Measurements from ENCODE around the gene ARMC2.

Gene ARMC2

GRCh38 chr6:108958900-108959770 is 110.9 kb downstream of the ARMC2 start:
- H3K4me2 ChIP-seq, result peak overlapping the region; percentile 64
- 0 out of 2 replicates have a peak overlapping the region, but pooled peaks have one; percentile 13 for H3K4me3 ChIP-seq
- H4K20me1 ChIP-seq, result no peaks in the 10 kb centered on the region
- H3K36me3 ChIP-seq, result no peaks in the 10 kb centered on the region
- H3K27ac ChIP-seq, result peak overlapping the region; percentile 51
- no peak overlapping the region for H3K9ac ChIP-seq
- H3K4me1 ChIP-seq, result peaks cover 26% of the 10 kb centered on the region
- H3K27me3 ChIP-seq, result no peaks in the 10 kb centered on the region
- TF ChIP-seq Cebpa-rat (IDR thresholded peaks at IDR 0.05), result no peak
- no peaks in the 10 kb centered on the region for H3K9me3 ChIP-seq

- Histone ChIP-seq H3K4me3 (no peak overlapping the region), H3K9ac (no peak overlapping the region), H3K4me1 (peaks cover 26% of the 10 kb centered on the region), H4K20me1 (no peaks in the 10 kb centered on the region), H3K27ac (no peak overlapping the region), H3K36me3 (no peaks in the 10 kb centered on the region), H3K9me3 (no peaks in the 10 kb centered on the region), H3K27me3 (no peaks in the 10 kb centered on the region), H3K4me2 (peak overlapping the region; percentile 64)
- no peak for TF ChIP-seq Cebpa-rat (IDR thresholded peaks at IDR 0.05)
These were observed 111.9 kb downstream of the ARMC2 start for GRCh38 chr6:108959972-108960582.

DNA sequence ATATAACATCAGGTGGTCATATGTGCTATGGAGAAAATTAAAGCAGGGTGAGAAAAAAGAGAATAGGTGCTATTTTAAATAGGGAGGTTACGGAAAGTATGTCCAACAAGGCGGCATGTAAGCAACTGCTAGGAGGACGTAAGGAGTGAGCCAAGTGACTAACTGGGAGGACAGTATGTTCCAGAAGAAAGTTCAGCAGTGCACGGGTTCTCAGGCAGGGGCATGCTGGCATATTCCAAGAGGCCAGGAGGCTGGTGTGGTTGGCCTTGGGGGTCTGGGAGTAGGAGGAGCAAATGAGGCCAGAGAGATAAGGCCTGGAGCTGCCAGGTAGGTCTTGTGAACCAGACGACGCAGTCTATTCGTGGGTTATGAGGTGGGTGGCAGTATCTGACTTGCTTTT is 112.4 kb downstream of the ARMC2 start:
- H3K9me3 ChIP-seq, result no peaks in the 10 kb centered on the region
- no peaks in the 10 kb centered on the region for H4K20me1 ChIP-seq
- no peaks in the 10 kb centered on the region for H3K36me3 ChIP-seq
- no peak overlapping the region for H3K9ac ChIP-seq
- no peaks in the 10 kb centered on the region for H3K27me3 ChIP-seq
- H3K27ac ChIP-seq, result no peak overlapping the region
- no peak for TF ChIP-seq Cebpa-rat (IDR thresholded peaks at IDR 0.05)
- no peak overlapping the region for H3K4me3 ChIP-seq
- H3K4me2 ChIP-seq, result no peak overlapping the region
- H3K4me1 ChIP-seq, result peaks cover 26% of the 10 kb centered on the region

DNA sequence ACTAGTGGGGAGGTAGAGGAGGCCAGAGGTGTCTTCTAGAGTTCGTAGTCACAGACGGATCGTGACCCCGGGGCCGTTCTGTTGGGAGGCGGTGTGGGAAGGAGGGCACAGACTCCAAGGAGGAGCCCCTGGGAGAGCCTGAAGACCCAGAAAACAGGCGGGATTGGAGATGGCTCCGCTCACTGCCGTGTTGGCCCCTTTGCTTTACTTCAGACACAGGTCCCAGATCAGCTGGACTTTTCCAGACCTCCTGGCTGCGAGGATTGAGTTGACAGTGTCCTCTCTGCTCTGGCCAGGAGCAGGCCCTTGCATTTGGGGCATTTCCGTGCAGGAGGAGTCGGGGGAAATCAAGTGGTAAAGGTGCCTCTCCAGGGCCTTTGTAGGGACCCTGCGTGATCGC is 112.9 kb downstream of the ARMC2 start:
- H3K9ac ChIP-seq, result no peak overlapping the region
- H3K4me1 ChIP-seq, result peaks cover 31% of the 10 kb centered on the region
- no peaks in the 10 kb centered on the region for H3K27me3 ChIP-seq
- H3K36me3 ChIP-seq, result no peaks in the 10 kb centered on the region
- H4K20me1 ChIP-seq, result no peaks in the 10 kb centered on the region
- no peak for TF ChIP-seq Cebpa-rat (IDR thresholded peaks at IDR 0.05)
- H3K4me3 ChIP-seq, result no peak overlapping the region
- H3K9me3 ChIP-seq, result no peaks in the 10 kb centered on the region
- H3K4me2 ChIP-seq, result no peak overlapping the region
- H3K27ac ChIP-seq, result 0 out of 2 replicates have a peak overlapping the region, but pooled peaks have one; percentile 16

DNA sequence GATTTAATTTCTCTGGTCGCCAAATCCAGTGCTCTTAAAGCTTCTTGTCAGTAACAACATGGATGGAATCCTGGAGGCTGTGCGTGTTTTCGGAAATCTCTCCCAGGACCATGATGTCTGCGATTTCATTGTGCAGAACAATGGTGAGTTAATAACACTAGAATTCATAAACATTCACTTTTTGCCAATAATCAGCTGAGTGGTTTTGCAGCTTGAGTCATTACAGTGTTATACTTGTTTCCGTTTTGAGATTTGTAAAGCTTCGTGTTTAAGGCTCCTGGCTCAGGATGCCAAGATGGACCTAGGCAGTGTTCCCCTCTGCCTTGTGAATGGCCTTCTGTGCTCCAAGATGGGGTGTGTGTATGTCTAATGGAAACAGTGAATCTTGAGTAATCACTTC is 113.8 kb downstream of the ARMC2 start:
- H3K27ac ChIP-seq, result no peak overlapping the region
- no peak overlapping the region for H3K4me2 ChIP-seq
- no peaks in the 10 kb centered on the region for H3K27me3 ChIP-seq
- H3K36me3 ChIP-seq, result no peaks in the 10 kb centered on the region
- H4K20me1 ChIP-seq, result no peaks in the 10 kb centered on the region
- H3K9ac ChIP-seq, result no peak overlapping the region
- TF ChIP-seq Cebpa-rat (IDR thresholded peaks at IDR 0.05), result no peak
- H3K4me1 ChIP-seq, result peaks cover 40% of the 10 kb centered on the region
- no peak overlapping the region for H3K4me3 ChIP-seq
- no peaks in the 10 kb centered on the region for H3K9me3 ChIP-seq

DNA sequence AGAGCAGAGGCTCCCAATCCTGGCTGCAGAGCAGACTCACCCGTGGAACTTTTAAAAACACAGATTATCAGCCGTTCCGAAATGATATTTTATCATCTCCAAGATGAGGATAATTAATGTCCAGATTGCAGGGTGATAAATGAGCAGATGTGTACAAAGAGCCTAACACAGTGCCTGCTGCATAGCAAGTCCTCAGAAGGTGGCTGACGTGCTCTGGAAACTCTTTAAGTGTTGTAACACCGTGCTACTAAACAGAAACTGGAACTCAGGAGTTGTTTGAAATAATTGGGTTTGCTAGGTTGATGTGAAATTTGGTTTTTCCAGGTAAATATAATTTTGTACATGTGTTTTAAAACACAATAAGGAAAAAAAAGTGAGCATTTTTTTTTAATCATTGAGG is 118.0 kb downstream of the ARMC2 start:
- 0 out of 2 replicates have a peak overlapping the region, but pooled peaks have one; percentile 49 for H3K9ac ChIP-seq
- no peak for TF ChIP-seq Cebpa-rat (IDR thresholded peaks at IDR 0.05)
- peak overlapping the region; percentile 72 for H3K4me2 ChIP-seq
- no peaks in the 10 kb centered on the region for H3K36me3 ChIP-seq
- H3K9me3 ChIP-seq, result no peaks in the 10 kb centered on the region
- H3K4me1 ChIP-seq, result peaks cover 34% of the 10 kb centered on the region
- H3K4me3 ChIP-seq, result 0 out of 2 replicates have a peak overlapping the region, but pooled peaks have one; percentile 4
- no peaks in the 10 kb centered on the region for H4K20me1 ChIP-seq
- H3K27me3 ChIP-seq, result no peaks in the 10 kb centered on the region
- H3K27ac ChIP-seq, result peak overlapping the region; percentile 72; the same call in 1 of the 2 replicates

- Histone ChIP-seq H3K36me3 (no peaks in the 10 kb centered on the region), H3K9ac (peak overlapping the region; percentile 49; the same call in 1 of the 2 replicates), H3K4me2 (peak overlapping the region; percentile 72), H4K20me1 (no peaks in the 10 kb centered on the region), H3K9me3 (no peaks in the 10 kb centered on the region), H3K4me3 (peak overlapping the region; percentile 4; the same call in 1 of the 2 replicates), H3K27me3 (no peaks in the 10 kb centered on the region), H3K4me1 (peaks cover 34% of the 10 kb centered on the region), H3K27ac (peak overlapping the region; percentile 72)
- TF ChIP-seq Cebpa-rat (IDR thresholded peaks at IDR 0.05), result no peak
These were observed 118.9 kb downstream of the ARMC2 start for GRCh38 chr6:108966855-108967755.

DNA sequence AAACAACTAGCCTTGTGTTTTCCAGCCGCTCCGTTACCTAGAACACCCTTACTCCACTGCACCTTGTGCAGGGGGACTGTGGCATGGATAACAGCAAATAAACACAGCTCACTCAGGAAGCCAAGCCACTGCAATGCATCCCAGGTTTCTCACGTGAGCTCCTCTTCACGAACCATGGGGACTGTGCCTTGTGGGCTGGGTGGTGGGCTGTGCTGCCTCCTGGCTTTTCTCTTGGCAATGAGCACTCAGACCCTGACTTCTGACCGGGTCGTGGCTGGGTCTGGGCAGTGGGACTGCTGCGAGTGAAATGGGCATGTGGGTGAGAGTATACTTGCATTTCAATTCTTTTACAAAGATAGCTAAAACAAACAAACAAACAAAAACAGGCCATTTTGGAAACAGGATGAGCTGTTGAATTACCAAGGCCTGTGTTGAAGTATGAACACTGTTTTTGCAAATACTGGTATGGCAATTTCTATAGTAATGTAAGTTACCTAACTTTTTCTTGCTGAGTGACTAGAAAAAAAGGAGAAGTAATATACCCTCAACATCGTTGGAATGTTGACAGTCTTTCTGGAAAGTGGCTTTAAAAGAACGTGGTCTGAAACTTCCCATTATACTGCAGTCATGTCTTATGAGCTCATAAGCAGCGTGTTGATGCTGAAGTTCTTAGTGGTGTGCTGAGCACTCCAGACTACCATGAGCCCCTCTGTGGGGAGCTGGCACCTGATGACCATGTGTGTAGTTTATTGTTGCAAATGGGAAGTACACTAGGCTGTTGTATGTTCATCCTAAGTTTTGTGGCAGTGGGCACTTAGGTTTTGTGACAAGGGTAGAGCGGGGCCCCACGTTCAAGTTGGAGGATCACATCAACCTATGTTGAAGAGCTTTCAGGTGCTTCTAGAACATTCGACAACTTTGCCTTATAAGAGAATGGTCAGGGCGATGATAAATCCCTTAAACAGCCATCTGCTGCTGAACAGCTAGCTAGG is 120.4 kb downstream of the ARMC2 start:
- TF ChIP-seq Cebpa-rat (IDR thresholded peaks at IDR 0.05), result no peak
- Histone ChIP-seq H3K9me3 (no peaks in the 10 kb centered on the region), H3K4me3 (no peak overlapping the region), H3K4me2 (no peak overlapping the region), H3K27me3 (no peaks in the 10 kb centered on the region), H3K4me1 (peaks cover 32% of the 10 kb centered on the region), H4K20me1 (no peaks in the 10 kb centered on the region), H3K9ac (no peak overlapping the region), H3K27ac (no peak overlapping the region), H3K36me3 (no peaks in the 10 kb centered on the region)

Data from BLaER1 (cell line).